ENCODE results near the gene DHRS13.
"Not testable (repeated sequence)": the region's sequence is repeated elsewhere in the genome, so short reads cannot be mapped to it uniquely, and the experiment has no call there.

DHRS13 gene

DNA sequence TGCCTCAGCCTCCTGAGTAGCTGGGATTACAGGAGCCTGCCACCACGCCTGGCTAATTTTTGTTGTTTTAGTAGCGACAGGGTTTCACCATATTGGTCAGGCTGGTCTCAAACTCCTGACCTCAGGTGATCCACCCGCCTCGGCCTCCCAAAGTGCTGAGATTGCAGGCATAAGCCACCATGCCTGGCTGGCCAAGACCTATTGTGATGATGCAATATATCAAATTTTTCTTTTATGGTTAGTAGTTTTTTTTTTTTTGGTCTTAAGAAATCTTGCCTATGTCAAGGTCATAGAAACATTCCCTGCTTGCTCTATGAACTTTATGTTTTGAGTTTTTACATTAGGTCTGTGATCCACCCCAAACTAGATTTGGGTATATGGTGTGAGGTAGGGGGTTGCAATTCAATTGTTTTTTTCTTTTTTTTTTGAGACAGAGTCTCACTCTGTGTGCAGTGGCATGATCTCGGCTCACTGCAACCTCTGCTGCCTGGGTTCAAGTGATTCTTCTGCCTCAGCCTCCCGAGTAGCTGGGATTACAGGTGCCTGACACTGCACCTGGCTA, 25.6 kb downstream of the DHRS13 start:
- not testable (repeated sequence) for H3K27me3 ChIP-seq (ENCODE audit: insufficient read depth, low read length); H3K9me3 ChIP-seq (ENCODE audit: insufficient read depth, low read depth, low read length); H3K9ac ChIP-seq (ENCODE audit: low read depth, low read length); H3K27ac ChIP-seq (ENCODE audit: low read length); H3K4me1 ChIP-seq (ENCODE audit: insufficient read depth, low read length); H3K4me3 ChIP-seq (ENCODE audit: low read length)
- H3K36me3 ChIP-seq (ENCODE audit: insufficient read depth, low read depth, low read length): peaks cover 39% of the 10 kb centered on the region

DNA sequence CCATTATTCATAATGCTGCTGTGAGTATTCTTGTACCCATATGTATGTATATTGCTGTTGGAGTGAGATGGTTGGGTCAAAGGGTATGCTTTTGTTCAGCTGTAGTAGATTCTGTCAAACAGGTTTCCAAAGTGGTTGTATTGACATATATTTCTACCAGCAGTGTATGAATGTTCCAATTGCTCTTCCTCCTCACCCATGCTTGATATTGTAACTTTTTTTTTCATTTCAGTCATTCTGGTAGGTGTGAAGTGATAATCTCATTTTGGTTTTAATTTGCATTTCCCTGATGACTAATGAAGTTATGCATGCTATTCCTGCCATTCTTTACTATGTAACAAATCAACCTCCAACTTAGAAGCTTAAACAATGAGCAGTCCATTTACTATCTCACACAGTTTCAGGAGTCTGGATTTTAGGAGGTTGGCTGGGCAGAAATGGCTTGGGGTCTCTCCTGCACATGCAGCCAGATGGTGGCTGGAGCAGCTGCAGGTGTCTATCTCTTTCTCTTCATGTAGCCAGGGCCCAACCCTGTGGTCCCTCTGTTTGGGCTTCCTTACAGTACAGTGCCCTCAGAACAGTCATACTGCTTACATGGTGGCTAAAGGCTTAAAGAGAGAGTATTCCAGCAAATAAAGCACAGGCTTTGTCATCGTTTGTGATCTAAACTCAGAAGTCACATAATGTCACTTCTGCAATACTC, 26.9 kb downstream of the DHRS13 start:
- no peaks in the 10 kb centered on the region for H3K4me1 ChIP-seq (ENCODE audit: insufficient read depth, low read length)
- no peaks in the 10 kb centered on the region for H3K27me3 ChIP-seq (ENCODE audit: insufficient read depth, low read length)
- no peaks in the 10 kb centered on the region for H3K9me3 ChIP-seq (ENCODE audit: insufficient read depth, low read depth, low read length)
- no peak overlapping the region for H3K9ac ChIP-seq (ENCODE audit: low read depth, low read length)
- no peak overlapping the region for H3K27ac ChIP-seq (ENCODE audit: low read length)
- H3K36me3 ChIP-seq (ENCODE audit: insufficient read depth, low read depth, low read length): peaks cover 26% of the 10 kb centered on the region
- H3K4me3 ChIP-seq (ENCODE audit: low read length): no peak overlapping the region

DNA sequence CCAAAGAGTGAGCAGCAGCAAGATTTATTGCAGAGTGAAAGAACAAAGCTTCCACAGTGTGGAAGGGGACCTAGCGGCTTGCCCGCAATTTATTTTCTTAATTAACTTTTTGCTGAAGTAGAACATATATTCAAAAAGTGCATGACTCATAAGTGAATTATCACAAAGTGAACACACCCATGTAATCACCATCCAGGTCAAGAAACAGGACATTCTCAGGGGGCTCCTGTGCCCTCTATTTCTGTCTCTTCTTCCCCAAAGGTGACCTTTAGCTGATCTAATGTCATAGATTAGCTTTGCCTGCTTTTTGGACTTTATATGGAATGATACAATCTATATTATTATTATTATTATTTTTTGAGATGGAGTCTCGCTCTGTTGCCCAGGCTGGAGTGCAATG, 28.1 kb downstream of the DHRS13 start:
- H3K4me3 ChIP-seq (ENCODE audit: low read length): no peak overlapping the region
- no peaks in the 10 kb centered on the region for H3K4me1 ChIP-seq (ENCODE audit: insufficient read depth, low read length)
- no peak overlapping the region for H3K27ac ChIP-seq (ENCODE audit: low read length)
- H3K36me3 ChIP-seq (ENCODE audit: insufficient read depth, low read depth, low read length): peaks cover 14% of the 10 kb centered on the region
- no peaks in the 10 kb centered on the region for H3K27me3 ChIP-seq (ENCODE audit: insufficient read depth, low read length)
- H3K9ac ChIP-seq (ENCODE audit: low read depth, low read length): no peak overlapping the region
- no peaks in the 10 kb centered on the region for H3K9me3 ChIP-seq (ENCODE audit: insufficient read depth, low read depth, low read length)

DNA sequence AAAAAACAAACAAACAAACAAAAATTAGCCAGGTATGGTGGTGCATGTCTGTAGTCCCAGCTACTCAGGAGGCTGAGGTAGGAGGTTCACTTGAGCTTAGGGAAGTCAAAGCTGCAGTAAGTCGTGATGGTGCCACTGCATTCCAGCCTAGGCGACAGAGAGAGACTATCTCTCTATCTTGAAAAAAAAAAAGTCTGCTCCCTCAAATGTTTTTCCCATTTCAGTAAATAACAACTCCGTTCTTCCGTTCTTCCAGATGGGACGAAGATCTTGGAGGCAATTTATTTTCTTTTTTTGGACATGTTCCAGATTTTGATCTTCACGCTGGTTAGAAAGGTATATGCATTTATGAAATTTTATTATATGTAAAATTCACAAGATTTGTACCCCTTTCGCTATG, 29.0 kb downstream of the DHRS13 start:
- no peaks in the 10 kb centered on the region for H3K27me3 ChIP-seq (ENCODE audit: insufficient read depth, low read length)
- peaks cover 8% of the 10 kb centered on the region; the same call in 1 of the 2 replicates for H3K36me3 ChIP-seq (ENCODE audit: insufficient read depth, low read depth, low read length)
- no peak overlapping the region for H3K27ac ChIP-seq (ENCODE audit: low read length)
- no peaks in the 10 kb centered on the region for H3K4me1 ChIP-seq (ENCODE audit: insufficient read depth, low read length)
- no peaks in the 10 kb centered on the region for H3K9me3 ChIP-seq (ENCODE audit: insufficient read depth, low read depth, low read length)
- no peak overlapping the region for H3K4me3 ChIP-seq (ENCODE audit: low read length)
- no peak overlapping the region for H3K9ac ChIP-seq (ENCODE audit: low read depth, low read length)

DNA sequence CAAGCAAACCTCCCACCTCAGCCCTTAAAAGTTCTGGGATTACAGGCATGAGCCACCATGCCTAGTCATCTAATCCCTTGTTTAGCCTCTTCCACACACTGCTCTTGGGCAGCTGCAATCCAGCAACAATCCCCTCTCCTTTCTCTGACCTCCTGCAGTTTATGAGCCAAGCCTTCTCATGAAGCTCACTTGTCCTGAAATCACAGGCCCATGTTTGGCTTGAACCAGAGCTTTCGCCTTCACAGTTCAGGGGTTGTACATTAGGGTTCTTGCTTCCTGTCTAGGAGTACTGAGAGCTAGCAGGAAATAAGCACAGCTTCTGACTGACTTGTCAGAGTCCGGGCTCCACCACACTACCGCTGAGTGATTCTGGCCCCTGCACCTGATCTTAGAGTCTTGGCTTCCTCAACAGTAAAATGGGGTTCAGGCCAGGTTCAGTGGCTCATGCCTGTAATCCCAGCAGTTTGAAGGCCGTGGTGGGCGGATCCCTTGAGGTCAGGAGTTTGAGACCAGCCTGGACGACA, 31.8 kb downstream of the DHRS13 start:
- no peak overlapping the region for H3K4me3 ChIP-seq (ENCODE audit: low read length)
- H3K4me1 ChIP-seq (ENCODE audit: insufficient read depth, low read length): no peaks in the 10 kb centered on the region
- H3K9ac ChIP-seq (ENCODE audit: low read depth, low read length): no peak overlapping the region
- H3K27me3 ChIP-seq (ENCODE audit: insufficient read depth, low read length): no peaks in the 10 kb centered on the region
- no peaks in the 10 kb centered on the region for H3K9me3 ChIP-seq (ENCODE audit: insufficient read depth, low read depth, low read length)
- H3K36me3 ChIP-seq (ENCODE audit: insufficient read depth, low read depth, low read length): no peaks in the 10 kb centered on the region
- H3K27ac ChIP-seq (ENCODE audit: low read length): no peak overlapping the region

DNA sequence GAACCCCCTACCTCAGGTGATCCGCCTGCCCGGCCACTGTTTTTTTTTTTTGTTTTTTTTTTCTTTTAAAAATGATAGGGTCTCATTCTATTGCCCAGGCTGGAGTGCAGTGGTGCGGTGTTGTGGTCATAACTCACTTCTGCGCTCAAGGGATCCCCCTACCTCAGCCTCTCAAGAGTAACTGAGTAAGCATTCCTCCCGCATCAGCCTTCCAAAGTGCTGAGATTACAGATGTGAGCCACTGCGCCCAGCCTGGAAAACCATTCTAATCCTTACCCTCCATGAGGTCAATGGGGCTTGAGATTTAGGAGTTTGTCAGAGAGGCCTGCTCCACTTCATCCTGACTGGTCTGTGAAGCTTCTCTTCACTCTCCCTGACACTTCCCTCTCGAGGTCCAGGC, 35.6 kb downstream of the DHRS13 start:
- Histone ChIP-seq H3K4me1 (ENCODE audit: insufficient read depth, low read length) (peaks cover 2% of the 10 kb centered on the region; the same call in 1 of the 2 replicates), H3K27me3 (ENCODE audit: insufficient read depth, low read length) (no peaks in the 10 kb centered on the region), H3K9ac (ENCODE audit: low read depth, low read length) (no peak overlapping the region), H3K36me3 (ENCODE audit: insufficient read depth, low read depth, low read length) (no peaks in the 10 kb centered on the region), H3K9me3 (ENCODE audit: insufficient read depth, low read depth, low read length) (no peaks in the 10 kb centered on the region), H3K27ac (ENCODE audit: low read length) (no peak overlapping the region), H3K4me3 (ENCODE audit: low read length) (no peak overlapping the region)

DNA sequence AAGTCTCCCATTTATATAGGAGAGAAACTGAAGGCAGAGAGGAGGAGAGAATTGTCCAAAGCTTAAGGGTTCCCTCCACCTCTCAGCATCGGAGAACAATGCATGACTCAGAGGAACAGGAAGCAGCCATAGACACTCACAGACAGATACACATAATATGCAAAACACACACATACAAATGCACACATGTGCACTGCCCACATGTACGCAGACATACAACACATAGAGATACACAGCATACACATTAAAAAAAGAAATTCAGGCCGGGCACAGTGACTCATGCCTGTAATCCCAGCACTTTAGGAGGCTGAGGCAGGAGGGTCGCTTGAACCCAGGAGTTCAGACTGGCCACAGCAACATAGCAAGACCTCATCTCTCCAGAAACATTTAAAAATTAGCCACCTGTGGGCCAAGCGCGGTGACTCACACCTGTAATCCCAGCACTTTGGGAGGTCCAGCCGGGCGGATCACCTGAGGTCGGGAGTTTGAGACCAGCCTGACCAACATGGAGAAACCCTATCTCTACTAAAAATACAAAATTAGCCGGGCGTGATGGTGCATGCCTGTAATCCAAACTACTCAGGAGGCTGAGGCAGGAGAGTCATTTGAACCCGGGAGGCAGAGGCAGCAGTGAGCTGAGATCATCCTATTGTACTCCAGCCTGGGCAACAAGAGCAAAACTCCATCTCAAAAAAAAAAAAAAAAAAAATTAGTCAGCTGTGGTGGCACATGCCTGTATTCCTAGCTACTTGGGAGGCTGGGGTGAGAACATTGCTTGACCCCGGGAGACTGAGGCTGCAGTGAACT, 36.7 kb downstream of the DHRS13 start:
- Histone ChIP-seq H3K9ac (ENCODE audit: low read depth, low read length) (no peak overlapping the region), H3K9me3 (ENCODE audit: insufficient read depth, low read depth, low read length) (no peaks in the 10 kb centered on the region), H3K36me3 (ENCODE audit: insufficient read depth, low read depth, low read length) (0 out of 2 replicates have a peak, but pooled peaks cover 7% of the 10 kb centered on the region), H3K4me1 (ENCODE audit: insufficient read depth, low read length) (peaks cover 2% of the 10 kb centered on the region; the same call in 1 of the 2 replicates), H3K4me3 (ENCODE audit: low read length) (no peak overlapping the region), H3K27ac (ENCODE audit: low read length) (no peak overlapping the region), H3K27me3 (ENCODE audit: insufficient read depth, low read length) (no peaks in the 10 kb centered on the region)

DNA sequence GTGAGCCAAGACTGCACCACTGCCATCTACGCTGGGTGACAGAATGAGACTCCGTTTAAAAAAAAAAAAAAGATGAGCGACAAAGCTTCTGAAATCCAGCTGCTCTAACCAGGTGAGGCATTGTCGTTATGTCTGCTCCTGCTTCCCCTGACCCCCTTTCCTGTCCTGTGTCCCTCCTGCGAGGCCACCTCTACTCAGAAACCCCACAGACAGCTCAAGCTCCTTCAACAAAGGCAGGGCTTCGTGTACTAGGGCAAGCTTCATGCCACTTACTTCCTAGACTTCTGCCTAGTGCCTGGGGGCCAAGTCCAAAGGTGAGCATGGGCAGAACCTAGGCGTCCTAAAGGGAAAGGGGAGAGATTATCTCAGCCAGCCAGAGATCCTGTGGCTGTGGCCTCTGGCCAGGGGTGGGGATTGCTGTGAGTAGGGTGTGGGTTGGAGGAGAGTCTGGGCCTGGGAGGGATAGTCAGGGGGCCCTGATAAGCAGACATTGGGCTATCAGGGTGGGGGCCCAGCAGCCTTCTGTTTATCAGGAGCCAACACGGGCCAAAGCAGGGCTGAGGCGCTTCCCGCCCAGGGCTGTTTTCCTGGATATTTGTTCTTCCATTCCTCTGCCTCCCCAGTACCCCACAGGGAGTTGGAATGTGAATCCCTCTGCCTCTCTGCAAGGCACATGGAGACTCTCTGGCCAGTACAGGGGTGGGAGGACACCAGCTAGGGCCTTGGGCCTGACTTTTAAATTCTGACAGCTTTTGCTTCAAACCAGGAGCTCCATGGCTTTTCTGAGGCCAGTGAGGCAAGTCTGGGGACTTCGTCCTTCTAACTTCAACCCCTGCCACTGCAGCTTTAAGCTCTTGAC, 37.7 kb downstream of the DHRS13 start:
- Histone ChIP-seq H3K4me3 (ENCODE audit: low read length) (no peak overlapping the region), H3K27me3 (ENCODE audit: insufficient read depth, low read length) (no peaks in the 10 kb centered on the region), H3K9ac (ENCODE audit: low read depth, low read length) (no peak overlapping the region; the same call in 1 of the 2 replicates), H3K36me3 (ENCODE audit: insufficient read depth, low read depth, low read length) (peaks cover 13% of the 10 kb centered on the region), H3K9me3 (ENCODE audit: insufficient read depth, low read depth, low read length) (no peaks in the 10 kb centered on the region), H3K4me1 (ENCODE audit: insufficient read depth, low read length) (peaks cover 2% of the 10 kb centered on the region; the same call in 1 of the 2 replicates), H3K27ac (ENCODE audit: low read length) (no peak overlapping the region)

DNA sequence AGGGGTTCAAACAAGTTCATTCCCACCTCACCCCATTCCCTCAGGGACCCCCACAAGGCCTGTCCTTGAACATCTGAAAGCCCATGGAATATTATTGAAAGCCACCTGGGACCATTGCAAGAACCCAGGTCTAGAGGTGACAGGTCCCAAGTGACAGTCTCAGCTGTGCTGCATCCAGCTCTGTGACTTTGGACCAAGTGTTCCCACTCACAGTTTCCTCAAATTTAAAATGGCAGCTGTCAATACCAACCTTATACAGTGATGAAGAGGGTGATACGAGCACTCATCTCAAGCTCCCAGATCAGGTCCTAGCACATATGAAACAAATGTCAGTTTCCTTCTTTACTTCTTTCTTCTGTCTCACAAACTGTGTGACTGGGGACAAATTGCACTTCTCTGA, 38.9 kb downstream of the DHRS13 start:
- no peak overlapping the region for H3K9ac ChIP-seq (ENCODE audit: low read depth, low read length)
- H3K27me3 ChIP-seq (ENCODE audit: insufficient read depth, low read length): no peaks in the 10 kb centered on the region
- H3K9me3 ChIP-seq (ENCODE audit: insufficient read depth, low read depth, low read length): no peaks in the 10 kb centered on the region
- no peak overlapping the region for H3K27ac ChIP-seq (ENCODE audit: low read length)
- peaks cover 2% of the 10 kb centered on the region; the same call in 1 of the 2 replicates for H3K4me1 ChIP-seq (ENCODE audit: insufficient read depth, low read length)
- no peak overlapping the region for H3K4me3 ChIP-seq (ENCODE audit: low read length)
- H3K36me3 ChIP-seq (ENCODE audit: insufficient read depth, low read depth, low read length): peaks cover 25% of the 10 kb centered on the region

DNA sequence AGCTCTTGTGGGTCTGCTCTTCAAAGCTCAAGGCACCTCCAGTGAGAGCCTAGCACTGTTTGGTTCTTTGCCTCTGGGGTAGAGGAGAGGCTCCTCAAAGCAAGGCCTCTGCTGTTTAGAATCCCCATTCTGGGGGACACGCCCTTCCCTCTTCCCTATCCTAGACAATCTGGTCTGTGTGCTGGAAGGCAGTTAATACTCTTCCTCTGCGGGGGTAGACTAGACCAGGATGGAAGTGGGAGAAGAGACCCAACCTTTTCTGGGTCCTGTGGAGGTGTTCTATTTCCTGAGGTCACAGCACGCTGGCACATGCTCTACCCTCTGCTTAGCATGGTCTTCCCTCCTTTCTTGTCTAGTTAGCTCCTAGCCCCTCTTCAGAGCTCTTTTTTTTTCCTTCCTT, 40.3 kb downstream of the DHRS13 start:
- H3K27ac ChIP-seq (ENCODE audit: low read length): no peak overlapping the region
- H3K4me1 ChIP-seq (ENCODE audit: insufficient read depth, low read length): peaks cover 2% of the 10 kb centered on the region; the same call in 1 of the 2 replicates
- no peaks in the 10 kb centered on the region for H3K27me3 ChIP-seq (ENCODE audit: insufficient read depth, low read length)
- no peak overlapping the region for H3K4me3 ChIP-seq (ENCODE audit: low read length)
- no peak overlapping the region for H3K9ac ChIP-seq (ENCODE audit: low read depth, low read length)
- H3K36me3 ChIP-seq (ENCODE audit: insufficient read depth, low read depth, low read length): peaks cover 39% of the 10 kb centered on the region
- H3K9me3 ChIP-seq (ENCODE audit: insufficient read depth, low read depth, low read length): no peaks in the 10 kb centered on the region
